HG03139 (cell line): ENCODE results near the gene HOXC13.

ENCODE experiments used
- ATAC-seq: cut with Tn5 transposase; IDR thresholded peaks from one replicate; pipeline ENCODE4 v1.9.1; 2021; ENCODE audit not compliant: unreplicated experiment

HOXC13 gene, protein sequence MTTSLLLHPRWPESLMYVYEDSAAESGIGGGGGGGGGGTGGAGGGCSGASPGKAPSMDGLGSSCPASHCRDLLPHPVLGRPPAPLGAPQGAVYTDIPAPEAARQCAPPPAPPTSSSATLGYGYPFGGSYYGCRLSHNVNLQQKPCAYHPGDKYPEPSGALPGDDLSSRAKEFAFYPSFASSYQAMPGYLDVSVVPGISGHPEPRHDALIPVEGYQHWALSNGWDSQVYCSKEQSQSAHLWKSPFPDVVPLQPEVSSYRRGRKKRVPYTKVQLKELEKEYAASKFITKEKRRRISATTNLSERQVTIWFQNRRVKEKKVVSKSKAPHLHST

DNA sequence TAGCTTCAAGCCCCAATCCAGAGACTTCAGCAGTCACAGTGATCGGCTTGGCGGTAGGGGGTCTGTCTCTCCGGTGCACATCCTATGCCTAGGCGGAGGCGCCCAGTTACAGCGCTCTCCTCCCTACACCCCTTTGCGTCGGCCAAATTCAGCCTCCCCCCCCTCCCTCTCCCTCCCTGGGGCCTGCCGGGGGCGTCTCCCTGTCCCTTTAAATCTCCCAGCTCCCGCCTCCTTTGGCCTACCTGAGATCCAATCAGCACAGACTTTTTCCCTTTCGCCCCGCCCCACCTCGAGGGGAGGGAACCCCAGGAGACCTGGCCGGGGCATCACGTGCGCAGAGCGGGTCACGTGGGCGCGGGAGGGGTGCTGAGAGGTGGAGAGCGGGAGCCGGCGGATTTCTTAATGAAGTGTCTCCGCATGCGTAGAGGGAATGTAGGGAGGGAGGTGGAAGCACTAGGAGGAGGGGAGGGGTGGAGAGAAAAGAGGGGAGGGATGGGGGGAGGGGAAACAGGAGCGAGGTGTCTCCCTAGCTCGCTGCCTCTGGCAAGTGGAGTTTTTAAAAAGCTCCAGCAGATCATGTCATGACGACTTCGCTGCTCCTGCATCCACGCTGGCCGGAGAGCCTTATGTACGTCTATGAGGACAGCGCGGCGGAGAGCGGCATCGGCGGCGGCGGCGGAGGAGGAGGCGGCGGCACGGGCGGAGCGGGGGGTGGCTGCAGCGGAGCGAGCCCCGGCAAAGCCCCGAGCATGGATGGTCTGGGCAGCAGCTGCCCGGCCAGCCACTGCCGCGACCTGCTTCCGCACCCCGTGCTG lies at the start of gene HOXC13:
HOXC13 (plus strand) TSS at position 506 of the 815 bp plus-strand sequence; CDS start at position 582, 76 bp downstream.
- ATAC-seq, result no peak

DNA sequence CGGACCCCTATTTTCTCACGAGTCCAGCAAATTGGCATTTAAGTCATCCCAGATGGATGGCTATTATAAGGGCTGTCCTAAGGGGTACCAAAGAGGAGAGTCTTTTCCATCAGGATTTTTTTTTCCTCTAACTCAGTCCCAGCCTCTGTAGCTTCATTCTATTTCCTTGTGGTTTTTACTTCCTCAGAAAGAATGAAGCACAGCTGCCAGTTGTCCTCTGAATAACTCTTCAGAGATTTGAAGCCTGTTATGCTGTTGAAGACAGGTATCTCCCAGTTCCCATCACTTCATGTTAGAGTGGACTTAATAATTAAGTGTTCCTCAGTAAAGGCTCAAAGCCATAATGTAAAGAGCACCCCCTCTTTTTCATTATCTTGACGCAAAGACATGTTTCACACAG lies 48.5 kb upstream of the HOXC13 start:
- ATAC-seq, result no peak

DNA sequence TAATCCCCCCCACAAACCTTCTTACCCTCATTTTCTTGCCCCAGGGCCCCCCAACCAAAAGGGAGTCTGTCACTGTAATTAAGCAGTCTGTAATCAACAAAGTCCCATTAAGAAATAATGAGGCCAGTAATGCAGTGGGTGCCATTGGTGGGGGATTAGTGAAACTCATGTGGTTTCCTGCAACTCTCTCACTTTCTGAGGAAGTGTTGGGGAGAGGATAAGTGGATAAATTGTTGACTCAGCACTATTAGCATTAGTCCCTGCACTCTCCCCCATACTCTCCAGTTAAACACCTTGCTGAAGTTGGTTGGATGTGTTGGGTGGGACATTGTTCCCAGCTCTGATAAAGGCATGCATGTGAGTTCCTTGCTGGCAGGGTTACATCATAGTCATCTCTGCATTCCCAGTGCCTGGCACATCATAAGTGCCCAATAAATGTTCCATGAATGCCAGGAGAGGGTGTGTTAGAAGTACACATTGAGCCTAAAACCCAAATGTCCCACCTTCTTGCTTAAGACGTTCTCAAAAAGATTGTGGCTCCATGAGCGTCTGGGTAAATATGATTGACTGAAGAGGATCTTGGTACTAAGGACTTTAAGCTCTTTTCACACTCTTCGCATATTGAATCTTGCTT lies 45.8 kb upstream of the HOXC13 start:
- no peak for ATAC-seq

DNA sequence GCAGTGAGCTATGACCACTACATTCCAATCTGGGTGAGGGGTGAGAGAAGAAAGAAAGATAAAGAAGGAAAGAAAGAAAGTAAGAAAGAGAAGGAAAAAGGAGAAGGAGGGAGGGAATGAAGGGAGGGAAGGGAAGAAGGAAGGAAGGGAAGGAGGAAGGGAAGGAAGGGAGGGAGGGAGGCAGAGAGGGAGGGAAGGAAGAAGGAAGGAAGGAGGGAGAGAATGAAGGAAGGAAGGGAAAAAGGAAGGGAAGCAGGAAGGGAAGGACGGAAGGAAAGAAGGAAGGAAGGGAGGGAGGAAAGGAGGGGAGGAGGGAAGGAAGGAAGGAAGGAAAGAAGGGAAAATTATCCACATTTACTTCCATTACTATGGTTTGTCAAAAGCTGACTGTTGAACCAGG lies 39.4 kb upstream of the HOXC13 start:
- no peak for ATAC-seq

DNA sequence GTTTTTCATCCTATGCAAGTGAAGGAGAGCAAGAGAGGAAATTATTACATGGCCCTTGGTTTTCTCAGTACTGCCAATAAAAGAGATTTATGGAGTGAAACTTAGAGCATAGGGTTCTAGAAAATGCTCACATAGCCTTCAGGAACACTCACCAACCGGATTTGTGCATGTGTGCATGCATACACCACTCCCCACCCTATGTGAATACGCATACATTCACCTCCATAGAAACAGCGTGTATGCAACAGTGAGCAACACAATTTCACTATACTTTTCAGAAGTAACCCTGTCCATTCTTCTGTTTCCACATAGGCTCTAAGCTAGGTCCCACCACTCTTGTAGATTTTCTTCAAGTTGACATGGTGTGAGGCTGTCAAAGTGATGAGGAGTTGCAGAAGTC lies 31.5 kb upstream of the HOXC13 start:
- no peak for ATAC-seq

GRCh38 chr12:53916788-53917655 lies 21.6 kb upstream of the HOXC13 start:
- no peak for ATAC-seq

GRCh38 chr12:53924521-53925405 lies 13.9 kb upstream of the HOXC13 start:
- ATAC-seq, result no peak

GRCh38 chr12:53927220-53928029 lies 11.2 kb upstream of the HOXC13 start:
- ATAC-seq, result no peak

DNA sequence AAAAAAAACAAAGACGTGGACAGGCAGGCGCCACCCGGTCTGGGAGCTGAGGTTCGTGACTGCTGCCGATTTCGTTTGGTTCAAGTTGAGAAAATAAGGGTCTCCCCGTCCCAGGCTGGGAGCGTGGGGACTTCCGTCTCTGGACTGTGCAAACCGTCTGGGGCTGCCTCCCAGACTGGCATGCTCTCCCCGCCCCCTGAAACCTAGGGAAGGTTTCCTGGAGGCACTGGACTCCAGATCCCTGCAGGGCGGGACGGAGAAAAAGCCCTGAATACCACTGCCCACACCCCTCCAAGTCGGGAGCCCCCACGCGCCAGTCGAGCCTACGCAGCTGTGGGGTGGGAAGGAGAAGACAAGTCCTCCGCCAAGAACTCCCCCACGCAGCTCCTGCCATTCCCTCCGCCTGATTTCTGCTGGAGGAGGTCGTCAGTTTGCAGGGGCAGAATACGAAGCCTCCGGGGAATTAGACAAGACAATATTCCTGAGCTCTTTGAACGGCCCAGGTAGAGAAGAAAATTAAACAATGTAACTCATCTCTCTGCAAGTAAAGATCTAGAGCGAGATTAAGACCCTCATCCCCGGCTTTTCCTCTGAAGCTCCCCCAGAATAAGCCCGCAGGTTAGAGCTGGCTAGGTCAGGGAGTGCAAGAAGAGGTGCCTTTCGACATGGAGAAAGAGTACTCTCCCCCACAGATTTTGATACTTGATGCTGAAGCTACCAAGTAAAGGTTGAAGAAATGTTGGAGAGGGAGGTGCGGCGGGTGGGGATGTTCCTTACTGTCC lies 10.4 kb upstream of the HOXC13 start:
- ATAC-seq, result no peak

DNA sequence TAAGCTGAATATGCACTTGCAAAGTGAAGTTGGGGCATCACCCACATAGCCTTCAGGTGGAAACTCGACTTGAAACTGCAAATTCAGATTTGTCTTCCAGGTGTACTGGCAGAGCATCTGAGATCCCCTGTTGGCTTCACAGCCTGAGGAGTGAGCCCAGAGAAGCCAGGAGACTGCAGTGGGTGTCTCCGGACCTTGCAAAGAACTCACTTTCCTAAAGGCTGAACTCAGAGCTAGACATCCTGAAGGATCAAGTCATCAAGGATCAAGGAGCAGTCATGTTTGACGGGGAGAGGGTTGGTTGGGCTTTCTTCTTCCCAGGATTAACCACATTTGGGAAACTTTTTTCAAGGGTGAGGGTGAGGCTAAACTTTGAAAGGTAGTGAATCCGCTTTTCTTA lies 9.1 kb upstream of the HOXC13 start:
- ATAC-seq, result no peak

DNA sequence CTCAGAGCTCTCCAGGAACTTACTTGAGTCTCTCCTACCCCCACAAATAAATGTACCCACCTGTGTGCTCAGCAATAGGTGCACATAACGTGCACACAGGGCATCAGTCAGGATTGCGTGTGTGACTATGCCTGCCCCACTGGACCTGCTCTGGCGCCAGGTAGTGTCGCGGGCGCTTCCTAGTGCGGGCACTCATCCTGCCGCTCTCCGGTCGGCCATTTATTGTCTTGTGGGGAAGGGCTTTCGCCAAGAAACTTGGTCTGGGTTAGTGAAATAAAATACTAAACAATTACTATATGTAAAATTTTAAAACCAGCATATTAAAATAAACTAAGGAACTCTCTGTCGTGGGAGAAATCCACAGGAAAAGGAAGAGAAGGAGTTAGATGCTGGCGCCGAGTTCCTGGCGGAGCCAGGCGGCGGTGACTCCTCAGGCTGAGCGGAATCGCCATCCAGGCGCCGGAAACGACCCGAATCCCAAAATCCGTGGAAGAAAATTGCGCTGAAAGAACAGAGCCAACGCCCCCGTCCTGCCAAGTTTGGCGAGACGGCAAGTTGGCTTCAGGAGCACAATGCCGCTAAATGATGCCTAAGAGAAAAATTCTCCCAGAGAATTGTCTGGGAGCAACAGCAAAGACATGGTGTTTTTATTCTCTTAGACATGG lies 7.9 kb upstream of the HOXC13 start:
- no peak for ATAC-seq

DNA sequence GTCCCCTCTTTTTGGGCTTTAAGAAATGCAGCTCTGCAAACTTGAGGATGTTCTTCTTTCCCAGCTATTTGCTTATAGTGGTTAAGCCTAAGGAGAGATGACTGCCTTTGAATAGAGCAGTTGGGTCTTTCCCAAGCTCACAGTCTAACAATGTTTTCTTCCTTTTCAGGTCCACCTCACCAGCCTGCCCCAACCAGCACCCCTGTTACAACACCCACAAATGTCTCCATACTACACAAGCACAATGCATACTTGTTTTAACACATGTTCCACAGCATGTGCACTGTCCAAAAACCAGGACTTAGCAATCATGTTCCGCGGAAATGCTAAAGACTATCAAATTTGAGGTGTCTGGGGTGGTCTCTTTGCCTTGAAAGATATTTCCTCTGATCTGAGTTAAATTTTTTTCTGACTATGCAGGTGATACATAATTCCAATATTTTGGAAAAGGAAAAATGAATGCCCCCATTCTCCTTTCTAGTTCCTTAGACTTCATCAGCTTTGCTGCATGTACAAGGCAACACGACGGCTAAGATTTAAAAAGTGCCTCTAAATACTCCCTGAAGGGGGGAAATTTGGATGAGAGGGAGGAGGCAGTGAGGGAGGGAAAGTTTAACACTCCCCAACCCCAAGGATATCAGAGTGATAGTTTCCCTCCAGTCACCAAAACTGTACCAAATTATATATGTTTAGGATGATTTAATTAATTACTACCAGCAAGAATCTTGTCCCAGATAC lies 6.6 kb upstream of the HOXC13 start:
- no peak for ATAC-seq

DNA sequence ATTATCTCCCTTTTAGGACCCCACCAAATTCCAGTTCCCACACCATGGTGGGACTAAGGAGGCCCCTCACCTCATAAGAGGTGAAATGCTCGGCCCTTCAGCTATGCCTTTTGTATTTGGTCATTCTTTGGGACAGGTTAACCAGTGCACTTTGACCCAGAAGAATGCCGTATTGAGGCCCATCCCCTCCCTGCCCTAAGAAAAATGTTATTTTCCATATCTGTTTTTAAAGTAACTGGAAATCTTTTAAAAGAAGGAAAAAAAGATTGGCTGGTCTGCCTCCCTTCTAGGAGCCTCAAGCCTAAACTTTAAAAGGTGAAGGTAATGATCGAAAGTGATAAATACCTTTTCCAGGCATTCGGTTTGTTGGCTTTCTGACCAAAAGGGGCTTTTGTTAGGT lies 5.7 kb upstream of the HOXC13 start:
- ATAC-seq, result no peak

DNA sequence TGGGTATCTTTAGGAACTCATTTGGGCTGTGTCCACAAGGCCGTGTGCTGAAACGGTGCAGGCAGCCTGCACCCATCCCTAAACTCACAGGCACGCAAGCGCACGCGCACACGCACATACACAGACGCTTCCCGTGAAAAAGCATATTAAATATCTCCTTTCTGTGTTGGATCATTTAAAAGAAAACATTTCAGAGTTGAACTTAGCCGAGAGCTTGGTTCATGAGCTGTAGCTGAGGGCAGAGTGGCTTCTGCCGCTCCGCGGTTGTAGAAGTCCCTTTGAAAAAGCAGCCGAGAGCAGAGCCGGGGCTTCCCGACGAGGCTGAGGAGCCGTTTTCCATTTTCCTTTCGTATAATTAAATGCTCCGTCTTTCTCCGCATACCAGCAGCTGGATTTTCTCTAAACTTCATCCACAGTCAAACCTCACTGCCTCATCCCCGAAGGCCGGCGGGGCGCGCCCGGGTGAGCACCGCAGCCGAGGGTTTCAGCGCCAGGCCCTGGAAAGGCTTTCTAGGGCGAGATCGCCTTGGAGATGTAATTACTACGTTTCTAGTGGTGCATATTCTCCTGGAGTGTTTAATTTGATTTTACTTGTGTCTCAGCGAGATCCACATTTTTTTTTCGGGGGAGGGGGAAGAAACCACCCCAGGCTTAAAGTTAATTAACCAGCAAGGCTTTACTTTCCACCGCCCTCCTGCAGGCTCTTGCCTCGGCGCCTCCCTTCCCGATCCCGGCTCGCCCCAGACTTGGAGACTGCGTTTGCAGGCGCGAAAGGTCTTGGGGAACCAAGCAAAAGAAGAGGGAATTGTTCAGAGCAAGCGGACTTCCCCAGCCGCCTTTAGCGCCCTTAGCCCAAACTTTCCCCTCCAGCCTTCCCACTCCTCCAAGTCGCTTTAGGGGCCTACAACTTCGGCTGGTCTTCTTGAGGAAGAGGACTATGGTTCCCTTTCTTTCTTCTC lies 3.0 kb upstream of the HOXC13 start:
- no peak for ATAC-seq

- no peak for ATAC-seq
Measured at GRCh38 chr12:53937099-53937498, 1.5 kb upstream of the HOXC13 start.
